Measurements from ENCODE around the gene FHIT.
A peak's percentile ranks its signal among the peaks of the same experiment; 100 is the strongest.

FHIT gene

DNA sequence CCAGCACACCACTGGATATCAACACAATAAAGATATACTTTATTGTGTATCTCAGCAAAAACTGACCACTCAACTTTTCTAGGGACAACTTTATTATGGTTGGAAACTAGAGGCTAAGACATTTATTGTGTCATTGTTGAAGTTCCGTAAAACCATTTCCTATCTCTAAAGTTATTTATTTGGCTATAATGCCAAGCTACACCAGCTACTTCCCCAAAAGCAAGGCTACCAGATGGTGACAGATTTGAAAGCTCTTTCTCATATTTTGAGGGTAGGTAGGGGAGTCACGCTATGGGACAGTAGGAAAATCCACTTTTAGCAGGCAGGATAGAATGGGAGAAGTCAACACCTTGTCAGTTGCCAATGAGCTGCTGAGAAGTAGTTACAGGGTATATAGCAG lies 1366.8 kb downstream of the FHIT start:
- DNase-seq: no peak

DNA sequence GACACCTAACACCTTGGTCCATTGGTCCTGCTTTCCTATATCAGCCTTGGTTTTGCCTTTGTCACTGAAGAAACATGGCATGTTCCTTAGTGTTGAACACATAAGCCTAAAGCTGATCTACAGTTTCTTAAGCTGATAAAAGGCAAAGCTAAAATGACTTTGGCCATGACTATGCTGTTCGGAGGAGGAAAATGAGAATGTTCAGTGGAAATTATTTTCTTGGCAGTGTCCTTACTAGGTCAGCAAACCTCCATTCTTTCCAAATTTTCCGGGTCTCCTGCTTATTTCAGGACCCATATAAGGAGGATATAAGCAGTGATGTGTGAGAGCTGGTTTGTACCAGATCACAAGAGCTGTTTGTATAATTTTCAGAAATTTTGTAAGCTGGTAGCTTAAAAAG lies 1368.5 kb downstream of the FHIT start:
- no peak for DNase-seq

DNA sequence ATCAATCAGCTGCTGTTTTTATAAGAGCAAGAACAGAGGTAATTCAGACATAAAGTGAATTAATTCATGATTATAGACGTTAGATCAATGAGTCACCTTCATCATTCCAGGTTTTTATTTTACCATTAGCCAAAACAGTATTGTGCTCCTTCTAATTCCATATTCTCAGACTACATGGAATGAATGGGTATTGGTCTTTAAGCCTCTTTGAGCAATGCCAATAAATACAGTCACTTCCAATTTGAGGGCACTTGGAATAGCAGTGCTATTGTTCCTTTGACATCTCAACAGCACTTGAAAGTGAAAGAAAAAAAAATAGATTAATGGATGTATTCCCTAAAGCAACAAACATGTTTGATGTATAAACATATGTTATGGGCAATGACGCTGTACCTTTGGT lies 1370.5 kb downstream of the FHIT start:
- no peak for DNase-seq

DNA sequence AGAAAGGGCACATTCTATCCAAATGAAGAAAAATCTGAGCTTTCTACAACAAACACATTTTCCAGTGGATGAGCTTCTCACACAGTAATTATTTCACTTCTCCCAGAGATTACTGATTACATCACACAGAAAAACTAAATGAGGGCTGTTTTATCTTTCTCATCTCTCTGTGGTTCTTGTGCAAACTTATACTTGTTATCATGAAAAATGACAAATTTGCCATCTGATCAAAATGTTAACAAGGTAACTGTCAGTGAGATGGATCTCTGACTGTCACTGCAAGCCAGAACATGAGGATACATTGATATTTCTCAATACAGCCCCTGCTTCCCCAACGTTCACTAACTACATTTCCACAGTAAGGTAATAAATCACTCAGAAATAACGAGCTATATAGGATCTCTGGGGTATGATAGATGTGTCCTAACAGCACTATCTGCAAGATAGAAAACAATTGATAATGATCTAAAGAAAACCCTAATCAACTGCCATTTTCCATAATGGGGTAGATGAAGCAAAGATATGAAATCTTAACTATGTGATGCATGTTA lies 1372.1 kb downstream of the FHIT start:
- no peak for DNase-seq

DNA sequence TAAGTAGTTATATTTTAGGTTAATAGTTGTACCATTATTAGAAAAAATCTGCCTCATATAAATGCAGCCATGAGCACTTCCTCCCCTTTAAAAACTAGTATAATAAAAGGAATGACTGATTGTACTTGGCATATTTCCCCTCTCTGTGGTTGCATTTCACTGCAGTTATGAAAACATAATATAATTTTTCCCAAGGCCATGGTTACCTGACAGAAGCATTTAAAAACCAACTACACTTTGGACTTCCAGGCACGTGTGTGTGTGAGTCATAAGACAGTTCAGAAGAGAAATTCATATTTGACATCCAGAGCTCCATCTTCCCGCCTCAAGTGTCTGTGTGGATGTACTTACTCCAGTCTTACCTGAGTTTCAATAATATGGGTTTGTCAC lies 1373.2 kb downstream of the FHIT start:
- DNase-seq: no peak

DNA sequence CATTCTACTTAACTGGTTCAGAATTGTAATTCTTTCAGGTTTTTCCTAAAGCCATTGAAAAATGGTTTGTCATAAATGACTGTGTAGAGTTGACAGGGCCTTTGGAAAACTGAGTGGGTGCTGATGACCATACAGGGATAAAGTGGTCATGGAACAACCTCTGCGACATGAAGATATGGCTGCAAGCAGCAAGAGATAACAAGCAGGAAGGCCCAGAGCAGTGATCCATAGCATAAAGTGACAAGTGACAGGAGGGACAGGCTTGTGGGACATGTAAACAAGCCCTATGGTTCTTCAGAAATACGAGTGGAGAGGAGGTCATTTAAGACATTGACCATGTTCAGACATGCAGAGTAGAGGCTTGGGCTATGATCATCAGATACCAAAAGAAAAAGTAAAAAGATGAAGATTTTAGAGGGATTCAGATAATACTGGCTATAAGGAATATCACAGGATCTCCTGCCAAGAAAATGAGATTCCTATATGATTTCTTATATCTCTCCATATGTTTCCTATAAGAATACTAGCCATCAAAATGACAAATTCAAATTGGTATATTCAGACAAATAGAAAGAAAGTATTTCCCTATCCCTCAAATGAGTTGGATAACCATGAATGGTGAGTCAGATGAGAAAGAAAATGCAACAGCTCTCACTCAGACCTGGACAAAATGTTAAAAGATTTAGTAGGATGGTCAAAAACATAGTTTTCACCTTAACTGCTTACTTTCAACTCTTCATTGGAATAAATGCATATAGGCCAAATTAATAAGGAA lies 1373.8 kb downstream of the FHIT start:
- DNase-seq: no peak

- DNase-seq: no peak
These were observed 1374.7 kb downstream of the FHIT start for GRCh38 chr3:59876533-59877062.

- DNase-seq: no peak
These were observed 1377.5 kb downstream of the FHIT start for GRCh38 chr3:59873576-59874230.

DNA sequence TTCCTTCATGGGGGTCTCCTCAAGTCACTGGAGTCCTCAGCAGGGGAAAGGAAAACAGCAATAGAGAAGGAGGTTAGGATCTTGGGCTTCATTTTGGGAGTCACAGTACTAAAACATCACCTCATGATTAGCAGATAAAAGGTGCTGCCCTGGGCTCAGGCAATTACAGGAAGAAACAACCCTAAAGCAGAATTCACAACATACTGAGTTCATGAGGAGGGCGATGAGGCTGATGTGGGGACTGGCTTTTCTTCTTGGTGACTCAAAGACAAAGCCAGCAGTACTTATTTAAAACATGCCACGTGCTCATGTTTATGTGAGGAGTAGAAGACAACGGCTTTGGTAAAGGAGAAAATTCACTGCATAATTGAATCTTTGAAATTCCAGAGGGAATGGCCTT lies 1379.1 kb downstream of the FHIT start:
- no peak for DNase-seq

GRCh38 chr3:59867185-59868002 lies 1383.9 kb downstream of the FHIT start:
- no peak for DNase-seq

GRCh38 chr3:59866076-59866475 lies 1385.2 kb downstream of the FHIT start:
- no peak for DNase-seq

DNA sequence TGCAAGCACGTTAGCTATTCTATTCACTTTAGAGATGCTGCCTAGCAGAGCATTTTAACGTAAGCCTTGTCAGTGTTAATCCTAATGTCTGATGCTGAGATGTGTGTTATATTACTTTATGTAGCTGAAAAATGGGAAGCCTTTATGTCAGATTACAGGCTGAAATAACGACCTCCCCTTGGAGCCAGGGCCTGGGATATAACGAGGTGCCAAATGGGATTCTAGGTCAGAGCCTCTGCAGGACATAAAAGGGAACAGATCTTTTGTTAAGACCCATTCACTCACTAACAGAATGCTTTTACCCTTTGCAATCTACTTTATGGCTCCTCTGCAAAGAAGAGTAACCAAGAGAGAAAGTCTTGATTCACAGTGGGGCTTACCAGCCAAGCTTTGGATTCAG lies 1385.9 kb downstream of the FHIT start:
- DNase-seq: no peak

DNA sequence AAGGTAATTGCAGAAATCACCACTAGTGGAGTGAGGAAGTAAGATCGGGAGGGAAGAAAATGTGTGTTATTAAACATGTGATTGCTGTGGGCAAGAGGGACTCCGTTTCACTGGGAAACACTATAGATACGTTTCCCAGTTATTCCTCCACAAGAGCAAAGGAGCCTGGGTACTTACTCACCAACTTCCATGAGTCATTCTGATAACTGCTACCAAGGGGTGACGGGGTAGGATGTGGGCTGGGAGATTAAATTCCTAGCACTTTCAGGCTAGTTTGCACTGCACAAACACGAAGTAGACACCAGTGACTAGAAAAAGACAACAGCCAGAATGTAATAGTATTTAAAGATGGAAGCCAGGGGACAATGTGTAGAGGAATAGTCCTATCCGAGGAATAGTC lies 1388.6 kb downstream of the FHIT start:
- DNase-seq: no peak

- DNase-seq: peak; percentile 70 to 75
These were observed 1393.5 kb downstream of the FHIT start for GRCh38 chr3:59857589-59858346.

- DNase-seq: no peak
These were observed 1394.3 kb downstream of the FHIT start for GRCh38 chr3:59856934-59857460.

DNA sequence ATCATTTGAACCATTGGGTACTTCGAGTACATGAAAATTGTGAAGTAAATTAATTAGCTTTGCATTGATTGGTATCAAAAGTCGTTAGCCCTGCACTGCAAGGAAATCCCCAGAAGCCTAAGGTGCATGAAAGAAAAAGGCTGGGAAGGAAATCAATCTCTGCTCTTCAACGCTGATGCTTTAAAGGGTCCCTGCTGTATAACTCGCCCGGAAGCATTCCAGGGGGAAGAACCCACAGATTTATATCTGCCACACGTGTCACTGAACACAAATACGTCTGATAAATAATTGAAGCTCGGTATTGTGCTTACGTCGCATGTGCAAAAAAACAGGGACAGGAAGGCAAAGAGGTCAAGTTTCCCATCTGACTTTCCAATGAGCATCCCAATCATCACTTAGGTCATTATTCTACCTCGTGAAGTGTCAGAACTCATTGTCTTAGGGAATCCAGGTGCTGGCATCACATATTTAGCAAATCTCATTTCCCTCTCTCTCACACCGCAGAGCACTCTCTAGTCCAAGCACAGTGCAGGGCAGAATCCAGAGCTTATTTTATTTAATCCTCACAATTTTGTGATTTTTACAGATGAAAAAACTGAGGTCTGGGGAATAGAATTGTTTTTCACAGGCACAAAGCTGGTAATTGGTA lies 1397.1 kb downstream of the FHIT start:
- DNase-seq: no peak

DNA sequence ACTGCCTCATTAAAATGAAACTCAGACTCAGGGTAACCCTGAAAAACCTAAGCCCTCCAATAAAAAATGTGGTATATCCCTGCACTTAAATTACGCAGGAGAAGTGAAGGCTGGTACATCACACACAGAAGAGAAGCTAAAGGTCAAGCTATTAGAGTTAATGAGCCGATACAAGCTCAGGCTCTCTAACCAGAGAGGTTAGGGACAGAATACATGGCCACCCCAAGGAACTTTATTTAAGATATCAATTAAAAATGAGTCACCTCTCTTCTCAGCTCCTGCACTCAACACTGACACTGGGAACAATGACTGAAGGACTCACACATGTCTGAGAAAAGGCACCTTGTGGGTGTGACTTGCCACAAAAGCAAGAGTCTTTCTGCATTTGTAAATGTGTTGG lies 1400.8 kb downstream of the FHIT start:
- no peak for DNase-seq

DNA sequence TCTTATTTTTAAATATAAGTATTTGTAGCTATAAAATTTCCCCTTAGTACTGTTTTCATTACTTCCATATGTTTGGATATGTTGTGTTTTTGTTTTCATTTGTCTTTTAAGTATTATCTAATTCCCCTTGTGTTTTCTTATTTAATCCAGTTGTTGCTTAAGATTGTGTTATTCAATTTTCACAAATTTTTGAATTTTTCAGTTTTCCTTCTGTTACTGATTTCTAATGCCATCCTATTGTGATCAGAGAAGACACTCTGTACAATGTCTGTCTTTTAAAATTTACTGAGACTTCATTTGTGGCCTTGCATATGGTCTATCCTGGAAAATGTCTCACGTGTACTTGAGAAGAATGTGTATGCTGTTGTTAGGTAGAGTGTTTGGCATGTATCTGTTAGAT lies 1405.9 kb downstream of the FHIT start:
- no peak for DNase-seq

GRCh38 chr3:59843821-59844220 lies 1407.4 kb downstream of the FHIT start:
- DNase-seq: no peak

DNA sequence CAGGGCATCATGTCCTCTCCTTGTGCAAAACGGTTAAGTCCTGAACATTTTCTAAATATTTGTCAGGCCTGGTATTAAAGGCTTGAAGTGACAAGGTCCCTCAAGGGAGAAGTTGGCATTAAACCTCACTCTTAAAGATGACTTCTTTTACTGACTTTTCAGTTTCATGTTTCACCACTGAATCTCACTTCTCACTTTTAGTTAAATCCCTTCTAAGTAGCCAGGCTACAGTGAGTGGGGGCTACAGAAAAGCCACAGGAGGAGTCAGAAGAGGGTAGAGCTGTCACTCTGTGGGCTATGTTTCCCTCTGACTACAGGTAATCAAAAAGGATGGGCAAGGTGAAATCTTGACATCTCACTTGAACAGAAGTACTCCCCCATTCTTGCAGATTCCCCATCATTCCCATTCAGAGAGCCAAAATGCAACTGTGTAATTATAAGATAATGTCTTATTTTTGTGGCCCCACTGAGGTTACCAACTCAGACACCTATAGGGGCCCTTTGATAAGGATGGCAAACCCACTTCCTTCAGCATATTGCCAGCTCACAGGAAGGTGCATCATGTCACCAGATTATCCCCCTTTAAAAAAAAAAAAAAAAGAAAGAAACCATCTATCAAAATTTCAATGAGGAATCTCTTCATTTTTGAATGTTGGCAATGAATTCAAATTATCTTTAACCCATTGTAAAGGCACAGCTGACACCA lies 1411.3 kb downstream of the FHIT start:
- no peak for DNase-seq

DNA sequence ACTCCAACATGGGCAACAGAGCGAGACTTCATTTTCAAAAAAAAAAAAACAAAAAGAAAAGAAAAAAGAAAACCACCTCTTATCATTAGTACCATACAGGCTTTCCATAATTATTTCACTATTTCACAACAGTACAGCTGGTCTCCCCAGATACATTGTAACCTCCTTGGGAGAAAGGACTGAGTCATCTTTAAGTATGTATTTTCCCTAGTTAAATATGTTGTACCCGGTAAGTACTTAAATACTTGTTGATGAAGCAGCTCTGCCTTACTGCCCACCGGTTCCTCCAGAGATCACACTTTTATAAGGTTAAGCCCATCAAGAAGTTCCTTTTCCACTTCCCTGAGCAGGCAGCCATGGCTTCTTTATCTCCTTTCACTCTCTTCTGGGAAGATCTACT lies 1412.0 kb downstream of the FHIT start:
- no peak for DNase-seq

Data from stimulated activated CD4-positive, alpha-beta T cell treated with anti-CD3 and anti-CD28 coated beads, Interleukin-2, amount 100 ng/mL, for 48 hours (primary cell).